Lower leg skin (tissue), 3 donors: ENCODE measurements around the gene OST4.

ENCODE experiments used
- POLR2A ChIP-seq, 2 donors: fragments of 450-650 bp; IDR thresholded peaks; one replicate each; pipeline ENCODE4 v1.6.1; 2016 to 2017; ENCODE audit warnings: antibody characterized with exemption in 2 of 2, mild to moderate bottlenecking in 1 of 2, moderate library complexity in 1 of 2
- TF ChIP-seq, protein P1 (sequence below), 3 donors: fragments of 450-650 bp; IDR thresholded peaks; one replicate each; pipeline ENCODE4 v1.5.1; 2016; ENCODE audit warnings: antibody characterized with exemption in 3 of 3, mild to moderate bottlenecking in 3 of 3, moderate library complexity in 2 of 3

DNA sequence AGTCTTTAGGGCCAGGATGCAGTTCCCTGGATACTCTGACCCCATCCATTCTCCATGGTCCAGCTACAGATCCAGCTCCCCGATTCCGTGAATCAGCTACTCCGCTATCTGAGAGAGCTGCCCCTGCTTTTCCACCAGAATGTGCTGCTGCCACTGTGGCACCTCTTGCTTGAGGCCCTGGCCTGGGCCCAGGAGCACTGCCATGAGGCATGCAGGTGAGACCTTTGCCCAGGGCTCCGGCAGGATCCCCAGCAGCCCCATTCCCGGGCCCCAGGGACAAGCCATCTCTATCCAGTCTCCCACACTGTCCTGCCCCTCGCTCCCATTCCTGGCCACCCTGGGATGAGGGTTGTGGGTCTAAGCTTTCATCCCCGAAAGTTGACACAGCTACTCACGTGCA is 31.2 kb downstream of the OST4 start:
- TF ChIP-seq POLR2A (IDR thresholded peaks at IDR 0.05): no peak
- TF ChIP-seq, protein P1, sequence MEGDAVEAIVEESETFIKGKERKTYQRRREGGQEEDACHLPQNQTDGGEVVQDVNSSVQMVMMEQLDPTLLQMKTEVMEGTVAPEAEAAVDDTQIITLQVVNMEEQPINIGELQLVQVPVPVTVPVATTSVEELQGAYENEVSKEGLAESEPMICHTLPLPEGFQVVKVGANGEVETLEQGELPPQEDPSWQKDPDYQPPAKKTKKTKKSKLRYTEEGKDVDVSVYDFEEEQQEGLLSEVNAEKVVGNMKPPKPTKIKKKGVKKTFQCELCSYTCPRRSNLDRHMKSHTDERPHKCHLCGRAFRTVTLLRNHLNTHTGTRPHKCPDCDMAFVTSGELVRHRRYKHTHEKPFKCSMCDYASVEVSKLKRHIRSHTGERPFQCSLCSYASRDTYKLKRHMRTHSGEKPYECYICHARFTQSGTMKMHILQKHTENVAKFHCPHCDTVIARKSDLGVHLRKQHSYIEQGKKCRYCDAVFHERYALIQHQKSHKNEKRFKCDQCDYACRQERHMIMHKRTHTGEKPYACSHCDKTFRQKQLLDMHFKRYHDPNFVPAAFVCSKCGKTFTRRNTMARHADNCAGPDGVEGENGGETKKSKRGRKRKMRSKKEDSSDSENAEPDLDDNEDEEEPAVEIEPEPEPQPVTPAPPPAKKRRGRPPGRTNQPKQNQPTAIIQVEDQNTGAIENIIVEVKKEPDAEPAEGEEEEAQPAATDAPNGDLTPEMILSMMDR (IDR thresholded peaks at IDR 0.05): no peak
